T1000 (cell line): ENCODE results near the gene G6PD.

Source experiments
- DNase-seq: peaks from one replicate; lab custom pipeline; 2025; ENCODE audit warnings: mixed read lengths; lab: John Stamatoyannopoulos, UW

The G6PD gene

GRCh38 chrX:154487518-154488290 is 58.9 kb downstream of the G6PD start:
- DNase-seq = no peak

GRCh38 chrX:154486396-154487207 is 60.0 kb downstream of the G6PD start, which contains the start of gene UBL4A:
UBL4A (minus strand) TSS chrX:154486615; CDS start chrX:154486584, 31 bp downstream.
- DNase-seq = no peak

GRCh38 chrX:154486052-154486395 is 60.6 kb downstream of the G6PD start:
- no peak for DNase-seq

- DNase-seq = no peak
Observed at GRCh38 chrX:154485150-154486051, 61.2 kb downstream of the G6PD start.

- no peak for DNase-seq
Observed at GRCh38 chrX:154484255-154485149, 62.1 kb downstream of the G6PD start.

- no peak for DNase-seq
Observed at GRCh38 chrX:154483325-154483724, 63.3 kb downstream of the G6PD start.

GRCh38 chrX:154482786-154483185 is 63.9 kb downstream of the G6PD start:
- no peak for DNase-seq

- no peak for DNase-seq
Observed at GRCh38 chrX:154481911-154482601, 64.6 kb downstream of the G6PD start.
